ENCODE results near the gene KIAA0825.

- TF ChIP-seq CTBP1 (IDR thresholded peaks at IDR 0.05; ENCODE audit: borderline replicate concordance) (no peak), FOXA1 (IDR thresholded peaks at IDR 0.05) (no peak), SP1 (IDR thresholded peaks at IDR 0.05) (no peak), SUZ12 (IDR thresholded peaks at IDR 0.05) (no peak), L3MBTL2 (conservative IDR thresholded peaks at IDR 0.05) (no peak), BHLHE40 (IDR thresholded peaks at IDR 0.05; ENCODE audit: borderline replicate concordance) (no peak), ZNF384 (IDR thresholded peaks at IDR 0.05) (no peak), HDGF (IDR thresholded peaks at IDR 0.05; ENCODE audit: borderline replicate concordance) (no peak), ARNT (IDR thresholded peaks at IDR 0.05) (no peak), PKNOX1 (IDR thresholded peaks at IDR 0.05) (no peak), ELF4 (IDR thresholded peaks at IDR 0.05) (no peak), FOXM1 (IDR thresholded peaks at IDR 0.05; ENCODE audit: borderline replicate concordance) (no peak)
Measured at GRCh38 chr5:94623011-94623410, 4.6 kb upstream of the KIAA0825 start.
